IPS-11a (cell line): ENCODE measurements around the gene APOL6.

Source experiments
- H3K4me3 ChIP-seq: one replicate; pipeline ENCODE4 v1.5.1; 2013; ENCODE audit warnings: low read depth, low read length, control low read depth

Gene APOL6

GRCh38 chr22:35711336-35711735 is 63.1 kb downstream of the APOL6 start:
- H3K4me3 ChIP-seq = no peak overlapping the region

- no peak overlapping the region for H3K4me3 ChIP-seq
Measured at GRCh38 chr22:35712672-35713071, 64.4 kb downstream of the APOL6 start.

- H3K4me3 ChIP-seq = no peak within 1 kb of the TSS
Measured at GRCh38 chr22:35717572-35717971, 69.3 kb downstream of the APOL6 start, which contains the start of gene APOL5. APOL5 (plus strand) TSS chr22:35717872; CDS start chr22:35717872, 0 bp downstream.
